Testis (tissue), 2 donors: Measurements from ENCODE around the gene TMEM119.

Experiments used
- POLR2A ChIP-seq: fragments of 450-650 bp; IDR thresholded peaks from one replicate; pipeline ENCODE4 v1.6.1; 2017; ENCODE audit warnings: antibody characterized with exemption, mild to moderate bottlenecking, moderate library complexity
- TF ChIP-seq, protein P1 (sequence below), 3 experiments: fragments of 450-650 bp in 2 of 3; fragments of 200-600 bp in 1 of 3; sonication (generic) in 1 of 3; IDR thresholded peaks; one replicate each; pipeline ENCODE4 v1.5.1; 2016 to 2019; ENCODE audit warnings: antibody characterized with exemption in 3 of 3, mild to moderate bottlenecking in 2 of 3, moderate library complexity in 1 of 3

DNA sequence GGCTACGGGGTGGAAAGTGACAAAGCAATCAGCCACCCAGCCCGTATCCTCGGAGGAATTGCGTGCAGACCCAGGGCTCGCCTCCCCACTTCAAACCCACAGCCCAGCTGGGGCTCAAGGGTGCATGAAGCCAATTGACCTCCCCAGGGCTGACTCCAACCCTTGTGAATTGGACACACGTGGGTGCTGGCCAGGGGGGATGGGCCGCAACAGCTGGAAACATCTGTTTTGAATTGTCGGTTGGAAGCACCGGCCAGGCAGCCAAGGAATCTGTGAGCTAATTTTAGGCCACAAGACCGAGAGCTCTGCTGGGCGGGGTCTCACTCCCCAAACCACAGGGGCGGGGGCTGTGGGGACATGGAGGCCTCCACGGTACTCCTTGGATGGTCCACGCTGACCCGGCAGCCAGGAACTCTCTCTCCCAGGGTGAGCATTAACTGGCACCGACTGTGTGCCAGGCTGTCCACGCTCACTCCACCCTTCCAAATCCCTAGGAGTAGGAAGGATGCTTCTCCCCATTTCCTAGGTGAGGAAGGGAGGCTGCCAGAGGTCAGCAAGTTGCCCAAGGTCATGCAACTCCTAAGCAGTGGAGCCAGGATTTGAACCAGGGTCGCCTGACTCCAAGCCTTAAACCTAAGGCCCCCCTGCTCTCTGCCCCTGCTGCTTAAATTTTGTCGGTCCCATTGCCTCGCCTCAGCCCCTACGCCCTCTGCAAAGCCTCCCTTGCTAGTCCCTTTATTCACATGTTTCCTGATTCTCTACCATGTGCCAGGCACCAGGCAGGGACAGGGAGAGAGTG, 11.9 kb upstream of the TMEM119 start:
- TF ChIP-seq, protein P1, sequence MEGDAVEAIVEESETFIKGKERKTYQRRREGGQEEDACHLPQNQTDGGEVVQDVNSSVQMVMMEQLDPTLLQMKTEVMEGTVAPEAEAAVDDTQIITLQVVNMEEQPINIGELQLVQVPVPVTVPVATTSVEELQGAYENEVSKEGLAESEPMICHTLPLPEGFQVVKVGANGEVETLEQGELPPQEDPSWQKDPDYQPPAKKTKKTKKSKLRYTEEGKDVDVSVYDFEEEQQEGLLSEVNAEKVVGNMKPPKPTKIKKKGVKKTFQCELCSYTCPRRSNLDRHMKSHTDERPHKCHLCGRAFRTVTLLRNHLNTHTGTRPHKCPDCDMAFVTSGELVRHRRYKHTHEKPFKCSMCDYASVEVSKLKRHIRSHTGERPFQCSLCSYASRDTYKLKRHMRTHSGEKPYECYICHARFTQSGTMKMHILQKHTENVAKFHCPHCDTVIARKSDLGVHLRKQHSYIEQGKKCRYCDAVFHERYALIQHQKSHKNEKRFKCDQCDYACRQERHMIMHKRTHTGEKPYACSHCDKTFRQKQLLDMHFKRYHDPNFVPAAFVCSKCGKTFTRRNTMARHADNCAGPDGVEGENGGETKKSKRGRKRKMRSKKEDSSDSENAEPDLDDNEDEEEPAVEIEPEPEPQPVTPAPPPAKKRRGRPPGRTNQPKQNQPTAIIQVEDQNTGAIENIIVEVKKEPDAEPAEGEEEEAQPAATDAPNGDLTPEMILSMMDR (IDR thresholded peaks at IDR 0.05) = no peak
- no peak for TF ChIP-seq POLR2A
